HG03159 (cell line): Measurements from ENCODE around the gene CTU1.

Experiments used
- ATAC-seq: cut with Tn5 transposase; IDR thresholded peaks from one replicate; pipeline ENCODE4 v1.9.1; 2021; ENCODE audit warnings: mild to moderate bottlenecking, moderate library complexity; ENCODE audit not compliant: unreplicated experiment

The CTU1 gene

GRCh38 chr19:51107406-51108065, 673 bp downstream of the CTU1 start:
- no peak for ATAC-seq

DNA sequence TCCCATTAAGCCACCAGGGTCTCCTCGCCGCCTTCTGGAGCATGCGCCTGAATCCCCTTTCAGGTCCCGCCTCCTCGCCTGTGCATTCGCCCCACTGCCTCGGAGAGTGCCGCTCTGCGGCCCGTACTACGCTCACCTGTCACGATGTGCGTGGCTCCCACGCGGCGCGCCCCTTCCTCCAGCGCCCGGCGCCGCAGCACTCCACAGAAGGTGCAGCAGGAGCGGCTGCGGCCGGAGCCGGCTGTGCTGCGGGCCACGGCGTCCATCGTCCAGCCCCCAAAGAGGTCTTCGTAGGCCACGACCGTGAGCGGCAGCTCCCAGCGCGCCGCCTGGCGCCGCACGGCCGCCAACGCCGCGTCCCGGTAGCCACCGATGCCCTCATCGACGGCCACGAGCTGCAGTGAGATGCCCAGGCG, 4.3 kb downstream of the CTU1 start:
- ATAC-seq: no peak

- no peak for ATAC-seq
Observed at GRCh38 chr19:51102991-51103390, 5.2 kb downstream of the CTU1 start.

DNA sequence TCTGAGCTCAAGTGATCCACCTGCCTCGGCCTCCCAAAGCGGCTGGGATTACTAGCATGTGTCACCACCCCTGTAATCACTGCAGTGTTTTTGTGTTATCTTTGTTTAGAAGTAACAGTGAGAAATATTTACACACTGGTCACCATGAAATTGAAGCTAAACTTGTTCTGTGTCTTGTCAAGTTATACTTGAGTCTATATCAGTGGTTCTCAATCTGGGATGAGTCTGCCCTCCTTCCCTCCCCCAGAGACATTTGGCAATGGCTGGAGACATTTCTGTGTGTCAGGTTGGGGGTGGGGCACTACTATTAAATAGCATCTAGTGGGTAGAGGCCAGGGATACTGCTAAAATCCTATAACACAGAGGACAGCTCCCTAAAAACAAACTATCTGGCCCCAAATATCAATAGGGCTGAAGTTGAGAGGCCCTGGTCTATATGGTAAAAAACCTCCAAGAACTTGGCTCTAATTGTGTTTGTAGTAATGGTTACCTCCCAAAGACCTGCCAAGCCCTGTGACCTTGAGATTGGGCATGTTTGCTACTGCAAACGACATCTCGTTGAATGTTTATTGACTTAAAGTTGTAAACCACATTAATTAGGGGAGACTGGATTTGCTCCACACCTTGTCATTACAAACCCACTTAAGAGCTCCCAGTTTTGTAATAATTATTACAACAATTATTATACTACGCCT, 6.9 kb downstream of the CTU1 start:
- ATAC-seq: no peak

DNA sequence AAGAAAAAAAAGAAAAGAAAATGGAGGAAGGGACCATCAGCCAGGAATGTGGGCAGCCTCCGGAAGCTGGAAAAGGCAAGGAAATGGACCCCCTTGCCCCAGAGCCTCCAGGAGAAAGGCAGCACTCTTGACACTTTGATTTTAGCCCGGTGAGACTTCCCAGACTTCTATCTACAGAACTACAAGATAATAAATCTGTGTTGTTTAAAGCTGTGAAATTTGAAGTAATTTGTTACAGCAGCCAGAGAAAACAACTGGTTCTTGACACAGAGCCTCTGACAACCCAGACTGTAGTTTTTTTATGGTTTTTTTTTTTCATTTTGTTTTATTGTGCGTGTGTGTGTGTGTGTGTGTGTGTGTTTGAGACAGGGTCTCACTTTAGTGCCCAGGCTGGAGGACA, 7.6 kb downstream of the CTU1 start:
- ATAC-seq: no peak

- no peak for ATAC-seq
Observed at GRCh38 chr19:51099047-51099382, 9.2 kb downstream of the CTU1 start.

- no peak for ATAC-seq
Observed at GRCh38 chr19:51098365-51099046, 9.7 kb downstream of the CTU1 start.

GRCh38 chr19:51097796-51098195, 10.4 kb downstream of the CTU1 start:
- no peak for ATAC-seq

DNA sequence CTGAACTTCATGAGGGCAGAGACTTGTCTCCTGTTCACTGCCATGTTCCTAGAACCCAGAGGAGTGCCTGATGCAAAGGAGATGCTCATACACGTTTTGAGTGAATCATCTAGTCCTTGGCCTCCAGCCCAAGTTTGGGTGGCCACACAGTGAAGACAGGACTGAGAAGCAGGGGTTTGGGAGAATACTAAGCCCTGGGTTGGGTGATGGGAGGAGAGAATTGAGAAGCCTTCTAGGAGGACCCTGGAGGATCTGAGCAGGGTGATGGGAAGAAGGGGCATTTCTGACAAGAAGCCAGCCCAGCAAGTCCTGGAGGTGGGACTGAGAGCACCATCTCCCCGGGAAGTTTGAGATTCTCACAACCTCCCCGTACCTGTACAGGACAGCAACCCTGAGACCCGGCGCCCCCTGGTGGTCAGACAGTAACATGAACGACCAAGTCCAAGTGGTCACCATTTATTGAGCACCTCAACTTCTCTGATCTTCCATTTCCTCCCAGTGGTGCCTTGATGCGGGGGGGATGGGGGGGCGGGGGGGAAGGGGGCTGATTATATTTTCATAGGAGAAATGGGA, 11.0 kb downstream of the CTU1 start:
- no peak for ATAC-seq

GRCh38 chr19:51096473-51097165, 11.6 kb downstream of the CTU1 start:
- no peak for ATAC-seq

DNA sequence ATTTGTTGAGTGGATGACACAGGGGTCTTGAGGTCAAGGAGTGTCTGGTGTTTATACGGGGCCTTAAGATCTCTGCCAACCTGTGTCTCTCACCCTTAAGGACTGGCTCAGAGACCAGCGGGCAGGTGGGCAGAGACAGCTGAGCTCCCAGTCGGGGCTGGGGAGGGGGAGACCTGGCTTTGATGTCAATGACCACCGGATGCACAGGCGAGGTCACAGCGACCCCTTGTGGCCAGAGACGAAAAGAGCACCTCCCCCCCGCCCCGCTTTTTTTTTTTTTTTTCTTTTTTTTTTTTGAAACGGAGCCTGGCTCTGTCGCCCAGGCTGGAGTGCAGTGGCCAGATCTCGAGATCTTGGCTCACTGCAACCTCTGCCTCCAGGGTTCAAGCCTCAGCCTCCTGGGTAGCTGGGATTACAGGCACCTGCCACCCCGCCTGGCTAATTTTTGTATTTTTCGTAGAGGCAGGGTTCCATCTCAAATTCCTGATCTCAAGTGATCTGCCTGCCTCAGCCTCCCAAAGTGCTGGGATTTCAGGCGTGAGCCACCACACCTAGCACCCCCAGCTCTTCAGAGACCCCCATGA, 13.4 kb downstream of the CTU1 start:
- ATAC-seq: no peak

DNA sequence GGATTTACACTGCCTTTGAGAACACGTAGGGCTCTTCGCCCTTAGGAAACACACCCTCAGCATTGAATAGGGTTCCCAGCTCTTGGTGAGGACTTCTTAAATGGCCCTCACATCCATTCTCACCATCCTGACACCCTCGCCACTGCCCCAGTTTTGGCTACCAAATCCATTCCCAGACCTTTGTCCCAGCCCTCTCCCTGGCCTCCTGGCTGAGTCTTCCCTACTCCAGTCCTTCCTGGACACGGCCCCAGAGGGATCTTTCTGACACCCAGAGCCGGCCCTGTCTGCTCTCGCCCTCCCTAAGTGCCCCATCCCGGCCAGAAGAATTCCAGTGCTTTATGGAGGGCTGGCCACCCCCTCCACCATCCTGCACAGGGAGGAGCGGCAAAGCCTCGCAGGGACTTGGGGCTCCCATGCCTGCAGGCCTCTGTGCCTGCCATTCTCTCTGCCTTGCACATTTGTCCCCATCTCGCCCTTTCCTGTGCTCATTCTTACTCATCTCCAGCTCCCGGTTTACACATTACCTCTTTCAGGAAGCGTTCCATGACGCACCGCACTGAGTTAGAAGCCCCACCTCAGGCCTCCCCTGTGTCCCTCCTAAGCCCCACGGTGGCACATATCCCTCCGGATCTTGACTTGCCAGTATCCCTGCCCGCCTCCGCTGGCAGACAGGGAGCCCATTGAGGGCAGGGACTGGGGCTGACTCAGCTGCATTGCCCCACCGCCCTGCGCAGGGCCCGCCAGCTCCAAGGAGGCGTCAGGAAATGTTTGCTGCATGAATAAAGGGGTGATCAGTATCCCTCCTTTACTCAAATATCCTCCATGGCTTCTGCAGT, 14.5 kb downstream of the CTU1 start:
- no peak for ATAC-seq

DNA sequence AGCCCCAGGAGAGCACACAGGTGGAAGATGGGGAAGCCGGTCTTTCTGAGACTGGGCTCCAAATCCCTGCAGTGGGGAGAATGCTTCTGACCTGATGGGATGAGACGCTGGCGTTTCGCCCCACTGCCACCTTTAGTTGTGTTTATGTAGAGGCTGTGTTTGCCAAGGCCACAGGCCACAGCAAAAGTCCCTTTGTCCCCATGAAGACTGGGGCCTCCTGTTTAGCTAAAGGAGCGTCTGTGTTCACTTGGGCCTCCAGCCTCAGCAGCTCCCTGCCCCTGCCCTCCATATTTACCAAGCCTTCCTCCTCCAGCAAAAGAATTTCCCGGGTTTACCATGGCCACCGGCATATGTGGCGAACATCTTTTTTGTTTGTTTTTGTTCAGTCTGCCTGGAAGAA, 15.1 kb downstream of the CTU1 start:
- no peak for ATAC-seq

DNA sequence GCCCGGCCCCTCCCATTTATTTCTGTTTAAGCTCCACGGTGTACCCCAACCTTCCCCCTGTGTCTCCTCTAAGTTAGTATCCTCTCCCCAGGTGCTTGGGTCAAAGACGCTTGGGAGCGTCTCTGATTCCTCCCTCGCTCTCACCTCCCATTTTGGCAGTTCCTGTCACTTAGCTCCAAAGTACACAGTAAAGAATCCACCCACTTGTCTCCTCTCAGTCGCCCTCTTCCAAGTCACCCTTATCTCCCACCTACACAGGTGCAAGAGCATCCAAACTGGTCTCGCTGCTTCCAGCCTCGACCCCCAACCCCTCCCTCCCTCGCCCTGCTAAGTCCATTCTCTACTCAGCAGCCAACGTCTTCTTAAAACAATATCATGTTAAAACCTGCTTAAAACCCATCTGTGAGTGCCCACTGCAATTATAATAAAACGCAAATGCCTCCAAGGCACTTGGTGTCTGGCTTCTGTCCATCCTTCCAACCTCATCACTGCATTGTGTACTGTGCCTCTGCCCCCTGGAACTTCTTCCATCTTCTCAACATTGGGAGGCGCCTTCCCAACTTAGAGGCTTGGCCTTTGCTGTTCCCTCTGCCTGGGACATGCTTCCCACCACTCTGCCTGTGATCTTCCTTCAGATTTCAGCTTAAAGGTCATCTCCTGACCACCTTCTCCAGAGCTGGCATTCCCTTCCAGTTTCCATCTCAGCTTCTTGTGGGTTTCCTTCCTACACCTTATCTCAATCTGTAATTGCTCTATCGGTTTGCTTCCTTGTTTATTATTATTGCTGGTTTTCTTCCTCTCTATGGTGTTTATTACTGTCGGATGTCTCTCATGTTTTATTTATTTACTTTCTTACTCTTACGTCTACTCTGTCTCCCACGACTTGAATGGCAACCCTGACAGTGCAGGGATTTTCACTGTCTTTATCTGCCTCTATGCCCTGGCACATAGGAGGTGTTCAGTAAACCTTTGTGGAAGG, 16.0 kb downstream of the CTU1 start:
- no peak for ATAC-seq

DNA sequence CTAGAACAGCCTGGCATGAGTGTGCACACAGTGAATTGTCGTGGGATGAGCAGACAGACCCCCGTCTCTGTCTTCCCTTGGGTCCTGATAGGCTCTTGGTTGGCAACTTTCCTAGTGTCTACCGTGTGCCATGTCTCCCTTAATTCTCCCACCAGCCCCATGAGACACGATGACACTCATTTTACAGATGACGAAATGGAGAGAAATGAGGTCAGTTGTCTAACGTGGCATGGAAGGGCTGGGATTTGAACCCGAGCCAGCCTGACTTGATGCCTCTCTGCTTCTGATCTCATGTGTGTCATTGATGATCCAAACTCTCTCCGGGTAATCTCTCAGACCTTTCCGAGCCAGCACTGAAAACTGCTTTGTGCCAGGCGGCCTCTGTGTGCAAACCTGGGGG, 17.1 kb downstream of the CTU1 start:
- ATAC-seq: no peak

- no peak for ATAC-seq
Observed at GRCh38 chr19:51090471-51090870, 17.7 kb downstream of the CTU1 start.

- no peak for ATAC-seq
Observed at GRCh38 chr19:51089786-51090185, 18.4 kb downstream of the CTU1 start.

DNA sequence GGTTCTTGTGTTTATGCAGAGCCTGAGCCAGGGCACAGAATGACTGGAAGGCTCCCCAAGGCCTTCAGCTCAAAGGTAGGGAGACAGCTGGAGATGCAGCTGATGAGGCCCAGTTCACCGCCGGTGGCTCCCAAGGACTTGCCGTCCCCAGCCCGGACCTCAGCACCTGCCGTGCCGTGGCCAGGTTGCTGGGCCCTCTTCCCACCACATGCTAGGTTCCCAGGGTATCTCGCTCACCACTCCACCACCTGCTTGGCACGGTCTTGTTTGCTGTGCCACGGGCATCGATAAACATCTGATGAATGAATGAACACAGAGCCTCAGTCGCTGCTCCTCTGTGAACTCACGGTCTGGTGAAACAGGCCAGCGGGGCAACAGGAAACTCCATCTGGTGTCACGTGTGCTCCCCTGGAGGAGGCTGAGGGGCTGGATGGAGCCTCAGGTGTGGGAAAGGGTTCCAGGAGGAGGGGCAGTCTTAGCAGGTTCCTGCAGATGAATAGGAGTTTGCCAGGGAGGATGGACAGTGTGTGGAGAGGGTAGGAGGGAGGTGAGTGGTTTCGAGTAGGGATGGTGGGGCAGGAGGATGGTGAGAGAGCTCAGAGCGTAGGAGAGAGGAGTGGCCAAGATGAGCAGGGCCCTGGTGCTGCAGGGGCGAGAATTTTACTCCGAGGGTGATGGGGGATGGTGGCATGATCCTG, 21.9 kb downstream of the CTU1 start:
- no peak for ATAC-seq
